GM19099 (cell line): ENCODE data around the gene C14orf132.

Source experiments
- POLR2A ChIP-seq: IDR thresholded peaks from 3 replicates; pipeline ENCODE4 v1.6.1; 2011; ENCODE audit warnings: low read depth; ENCODE audit not compliant: insufficient read length; ENCODE audit errors: extremely low read depth

The C14orf132 gene

DNA sequence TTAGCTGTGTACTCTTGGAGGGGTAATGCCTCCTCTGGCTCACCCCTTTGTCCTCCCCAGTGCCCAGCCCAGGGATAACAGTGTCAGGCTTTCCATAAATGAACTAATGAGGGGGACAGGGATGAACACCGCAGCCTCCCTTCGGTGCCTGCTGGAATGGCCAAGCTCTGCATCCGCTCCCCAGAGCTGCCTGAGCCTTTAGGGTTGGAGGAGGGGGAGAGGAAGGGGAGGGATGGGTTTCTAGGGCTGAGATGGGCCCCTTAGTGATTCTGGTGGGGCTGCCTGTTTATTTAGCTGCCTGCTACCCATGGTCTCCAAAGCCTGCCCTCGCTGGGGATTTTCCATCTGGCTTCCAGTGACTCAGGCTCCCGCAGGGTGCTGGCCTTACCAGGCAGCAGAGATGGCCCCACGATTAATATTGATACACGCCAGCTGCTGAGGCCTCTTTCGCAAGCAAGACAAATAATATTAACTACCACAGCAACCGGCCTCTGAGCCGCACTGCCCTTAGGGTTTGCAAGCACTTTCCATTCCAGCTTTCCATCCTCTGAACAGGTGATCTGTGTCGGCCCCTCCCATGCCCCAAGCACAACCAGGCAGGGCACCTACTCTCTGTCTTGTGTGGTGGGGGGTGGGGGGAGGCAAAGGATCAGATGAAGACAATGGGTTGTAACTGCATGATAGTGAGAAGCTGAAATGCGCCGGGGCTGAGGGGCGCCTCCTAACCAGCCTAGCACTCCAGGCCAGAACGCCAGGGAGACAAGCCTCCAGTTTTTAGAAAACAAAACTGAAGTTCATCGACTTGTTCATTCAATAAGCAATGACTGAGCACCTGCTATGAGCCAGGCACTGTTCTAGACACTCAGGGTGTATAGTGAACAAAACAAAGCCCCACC, 56.7 kb downstream of the C14orf132 start:
- no peak for TF ChIP-seq POLR2A

DNA sequence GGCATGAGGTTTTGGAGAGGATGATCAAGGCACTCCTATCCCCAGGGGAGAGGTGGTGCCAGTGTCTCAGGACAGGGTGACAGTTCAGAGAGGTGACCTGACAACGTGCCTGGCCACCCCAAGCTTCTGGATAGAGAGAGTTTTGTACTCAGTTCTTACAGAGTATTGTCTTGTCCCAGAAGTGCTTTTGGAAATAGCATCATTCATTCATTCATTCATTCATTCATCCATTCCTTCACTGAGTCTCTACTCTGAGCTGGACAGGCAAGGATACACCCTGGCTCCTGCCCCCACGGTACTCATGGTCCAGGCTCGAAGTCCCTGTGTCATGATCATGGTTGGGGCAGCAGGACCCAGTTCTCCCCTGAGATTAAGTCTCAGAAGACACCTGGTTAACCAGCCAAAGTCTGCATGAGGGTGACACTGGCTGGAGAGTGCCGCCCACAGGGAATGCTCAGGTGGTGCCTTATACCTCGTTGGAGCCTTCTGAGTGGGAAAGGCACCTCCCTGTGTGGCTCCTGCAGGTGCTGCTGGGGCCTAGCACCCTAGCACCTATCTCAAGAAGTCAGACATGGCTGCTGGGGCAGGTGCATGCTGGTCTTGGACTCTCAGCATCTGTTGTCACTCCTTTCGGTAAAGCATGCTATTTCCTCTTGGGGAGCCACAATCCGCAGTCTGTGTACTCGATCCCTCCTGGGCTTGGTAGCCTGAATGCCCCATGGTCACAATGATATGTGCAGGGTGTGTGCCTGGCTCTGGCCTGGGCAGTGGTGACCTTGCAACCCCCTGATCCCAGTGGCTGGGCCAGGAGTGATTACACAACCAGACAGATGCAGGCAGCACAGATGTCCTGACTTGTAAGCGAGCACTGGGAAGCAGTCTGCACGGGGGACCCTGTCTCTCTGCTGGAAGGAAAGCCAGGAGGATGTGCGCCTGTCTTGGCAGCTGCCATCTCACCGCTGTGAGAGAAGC, 57.8 kb downstream of the C14orf132 start:
- TF ChIP-seq POLR2A: no peak

DNA sequence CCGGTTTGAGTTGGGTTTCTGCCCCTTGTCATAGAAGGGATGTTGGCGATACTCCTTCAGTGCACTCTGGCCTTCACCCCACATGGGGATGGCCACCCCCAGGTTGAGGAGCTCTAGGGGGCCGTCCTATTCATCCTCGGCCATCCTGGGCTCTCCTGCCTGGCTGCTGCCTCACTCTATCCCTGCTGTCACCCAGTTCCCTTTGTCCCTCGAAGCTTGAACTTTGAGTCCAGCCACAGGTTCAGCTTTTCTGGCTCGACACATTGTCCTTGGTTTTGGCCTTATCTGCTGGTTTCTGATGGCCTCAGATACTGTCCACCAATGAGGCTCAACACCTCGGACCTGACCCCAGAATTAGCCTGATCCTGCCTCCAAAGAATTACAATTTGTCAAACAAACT, 58.6 kb downstream of the C14orf132 start:
- no peak for TF ChIP-seq POLR2A

DNA sequence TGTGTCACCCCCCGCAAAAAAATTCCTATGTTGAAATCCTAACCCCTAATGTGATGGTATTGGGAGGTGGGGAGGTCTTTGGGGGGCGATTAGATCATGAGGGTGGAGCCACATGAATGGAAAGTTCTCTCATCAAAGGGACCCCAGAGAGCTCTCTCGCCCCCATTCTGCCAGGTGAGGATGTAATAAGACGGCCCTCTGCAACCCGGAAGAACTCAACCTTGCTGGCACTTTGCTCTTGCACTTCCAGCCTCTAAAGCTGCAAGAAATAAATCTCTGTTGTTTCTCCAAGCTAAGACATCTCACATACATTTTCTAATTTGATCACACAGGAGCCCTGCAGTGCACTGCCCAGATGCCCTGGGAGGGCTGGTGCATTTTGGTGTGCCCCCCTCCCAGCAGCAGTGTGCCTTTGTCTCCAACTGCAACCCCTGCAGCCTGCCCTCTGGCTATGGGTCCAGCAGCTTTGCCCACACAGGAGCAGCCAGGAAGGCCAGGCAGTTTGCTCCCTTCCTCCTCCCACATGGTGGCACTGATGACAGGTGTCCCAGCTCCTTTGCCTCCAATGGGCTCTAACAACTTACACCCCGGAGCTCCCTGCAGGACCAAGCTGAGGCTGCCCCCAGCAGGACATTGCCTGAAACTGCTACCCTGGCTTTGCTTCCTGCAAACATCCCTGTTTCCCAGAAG, 59.3 kb downstream of the C14orf132 start:
- TF ChIP-seq POLR2A: no peak

DNA sequence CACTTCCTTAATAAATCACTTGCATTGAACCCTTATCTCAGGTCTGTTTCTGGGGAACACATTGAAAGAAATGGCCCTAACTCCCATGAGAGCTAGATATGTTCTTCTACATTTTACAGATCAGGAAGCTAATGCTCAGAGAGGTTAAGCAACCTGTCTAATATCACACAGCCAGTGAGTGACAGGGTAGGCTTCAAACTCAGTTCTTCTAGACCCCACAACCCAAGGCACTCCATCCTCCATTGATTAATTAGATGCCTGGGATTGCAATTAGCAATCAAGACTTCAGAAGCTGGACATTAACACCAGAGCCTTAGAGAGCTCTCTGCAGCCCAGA, 59.8 kb downstream of the C14orf132 start:
- no peak for TF ChIP-seq POLR2A

DNA sequence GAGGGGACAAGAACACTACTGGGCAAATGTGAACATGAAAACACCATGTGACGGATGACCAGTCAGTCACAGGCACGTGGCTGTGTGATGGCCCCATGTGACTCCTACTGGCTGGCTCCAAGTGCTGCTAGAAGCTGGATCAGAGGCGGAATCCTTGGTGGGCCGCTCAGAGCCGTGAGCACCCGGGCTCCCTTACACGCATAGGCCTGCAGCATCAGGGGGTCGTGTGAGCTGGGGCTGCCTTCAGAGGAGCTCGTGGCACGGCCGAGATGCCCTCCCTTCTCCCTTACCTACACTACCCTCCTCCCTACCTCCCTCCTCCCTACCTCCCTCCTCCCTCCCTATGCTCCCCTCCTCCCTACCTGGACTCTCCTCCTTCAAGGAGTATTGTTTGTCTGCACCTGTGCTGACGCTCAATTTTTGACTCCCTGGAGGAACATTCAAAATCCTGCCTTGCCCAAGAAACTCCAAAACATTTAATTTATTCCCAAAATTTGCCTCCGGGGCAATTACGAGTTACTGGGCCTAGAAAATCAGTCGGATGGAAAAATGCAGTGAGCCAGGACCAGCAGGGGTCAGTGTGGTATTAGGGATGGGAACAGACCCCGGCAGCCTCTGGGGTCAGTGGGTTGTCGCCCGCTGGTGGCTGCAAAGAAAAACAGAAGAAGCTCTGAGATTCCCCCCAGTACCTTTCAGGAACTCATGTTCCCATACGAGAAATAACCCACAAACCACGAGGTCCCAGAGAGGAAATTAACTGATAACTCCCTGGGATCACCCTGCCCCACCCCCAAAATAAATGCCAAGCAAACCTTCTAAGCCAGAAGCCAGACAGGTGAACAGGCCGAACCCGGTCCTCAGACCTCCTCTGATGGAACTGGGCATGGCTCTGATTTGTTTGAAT, 61.3 kb downstream of the C14orf132 start:
- TF ChIP-seq POLR2A: no peak

DNA sequence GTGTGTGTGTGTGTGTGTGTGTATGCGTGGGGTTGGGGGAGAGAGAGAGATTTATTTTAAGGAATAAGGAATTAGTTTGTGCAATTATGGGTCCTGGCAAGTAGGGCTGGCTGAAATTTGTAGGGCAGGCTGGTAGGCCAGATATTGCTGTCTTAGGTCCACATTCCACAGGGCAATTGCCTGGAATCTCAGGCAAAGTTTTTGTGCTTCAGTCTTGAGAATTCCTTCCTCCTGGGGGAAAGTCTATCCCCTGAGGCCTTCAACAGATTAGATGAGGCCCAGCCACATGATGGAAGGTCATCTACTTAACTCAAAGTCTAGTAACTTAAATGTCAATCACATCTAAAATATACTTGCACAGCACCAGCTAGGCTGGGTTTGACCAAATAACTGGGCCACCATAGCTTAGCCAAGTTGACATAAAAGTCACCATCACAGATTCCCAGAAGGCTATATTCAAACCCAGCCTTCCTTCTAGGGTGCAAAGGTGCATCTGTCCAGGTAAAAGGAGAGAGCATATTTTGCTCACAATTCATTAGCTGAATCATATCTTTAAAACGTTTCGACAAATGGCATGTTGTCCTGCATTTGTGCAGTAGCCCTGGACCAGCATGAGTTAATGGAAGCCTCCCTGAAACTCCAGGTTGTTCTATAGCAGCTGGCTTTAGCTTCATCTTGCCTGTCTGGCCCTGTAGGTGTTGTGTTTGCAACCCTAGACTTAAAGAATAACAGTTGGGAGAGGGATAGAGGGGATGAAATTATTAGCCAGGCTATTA, 63.1 kb downstream of the C14orf132 start:
- TF ChIP-seq POLR2A: no peak

DNA sequence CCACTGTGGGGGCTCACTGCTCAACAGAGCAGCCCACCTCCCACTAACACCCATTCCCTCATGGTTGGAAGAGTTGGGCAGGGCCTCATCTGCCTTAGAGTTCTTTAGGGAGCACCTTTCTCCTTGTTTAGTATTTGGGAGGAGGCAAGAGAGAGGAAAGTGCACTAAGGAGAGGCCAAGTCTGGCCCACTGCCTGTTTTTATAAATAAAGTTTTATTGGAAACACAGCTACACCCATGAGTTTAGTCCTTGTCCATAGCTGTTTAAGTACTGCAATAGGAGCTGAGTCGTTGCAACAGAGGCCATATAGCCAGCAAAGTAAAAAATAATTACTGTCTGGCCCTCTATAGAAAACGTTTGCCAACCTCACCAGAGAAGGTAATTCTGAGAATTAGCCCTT, 63.9 kb downstream of the C14orf132 start:
- TF ChIP-seq POLR2A: no peak

DNA sequence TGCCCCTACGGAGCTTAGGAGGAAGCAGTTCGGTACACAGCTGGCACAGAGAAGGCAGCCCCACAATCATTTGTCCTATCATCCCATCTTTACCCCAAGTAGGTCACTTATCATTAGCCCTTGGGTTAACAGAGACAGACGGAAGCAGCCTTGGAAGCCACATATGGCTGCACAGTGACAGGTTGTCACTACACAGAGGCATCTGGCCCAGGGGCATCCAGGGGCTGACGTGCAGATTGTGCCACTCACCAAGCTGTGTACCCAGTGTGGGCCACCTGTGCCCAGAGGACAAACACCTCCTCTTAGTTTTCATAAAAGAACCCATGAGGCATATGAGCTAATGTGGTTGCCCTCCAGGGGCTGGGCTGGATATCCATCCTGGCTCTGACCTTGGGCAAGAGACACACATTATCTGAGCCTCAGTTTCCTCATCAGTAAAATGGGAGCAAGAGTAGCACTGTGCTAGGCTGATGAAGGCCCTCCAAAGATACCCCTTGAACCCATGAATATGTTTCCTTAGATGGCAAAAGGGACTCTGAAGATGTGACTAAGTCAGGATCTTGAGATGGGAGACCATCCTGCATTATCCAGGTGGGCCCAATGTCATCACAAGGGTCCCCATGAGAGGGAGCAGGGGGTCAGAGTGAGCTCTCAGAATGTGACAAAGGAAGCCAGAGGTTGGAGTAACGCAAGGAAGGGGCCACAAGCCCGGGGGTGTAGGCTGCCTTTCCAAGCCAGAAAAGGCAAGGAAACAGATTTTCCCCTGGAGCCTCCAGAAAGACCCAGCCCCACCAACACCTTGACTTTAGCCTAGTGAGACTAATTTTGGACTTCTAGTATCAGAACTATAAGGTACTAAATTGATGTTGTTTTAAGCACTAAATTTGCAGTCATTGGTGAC, 64.6 kb downstream of the C14orf132 start:
- no peak for TF ChIP-seq POLR2A

DNA sequence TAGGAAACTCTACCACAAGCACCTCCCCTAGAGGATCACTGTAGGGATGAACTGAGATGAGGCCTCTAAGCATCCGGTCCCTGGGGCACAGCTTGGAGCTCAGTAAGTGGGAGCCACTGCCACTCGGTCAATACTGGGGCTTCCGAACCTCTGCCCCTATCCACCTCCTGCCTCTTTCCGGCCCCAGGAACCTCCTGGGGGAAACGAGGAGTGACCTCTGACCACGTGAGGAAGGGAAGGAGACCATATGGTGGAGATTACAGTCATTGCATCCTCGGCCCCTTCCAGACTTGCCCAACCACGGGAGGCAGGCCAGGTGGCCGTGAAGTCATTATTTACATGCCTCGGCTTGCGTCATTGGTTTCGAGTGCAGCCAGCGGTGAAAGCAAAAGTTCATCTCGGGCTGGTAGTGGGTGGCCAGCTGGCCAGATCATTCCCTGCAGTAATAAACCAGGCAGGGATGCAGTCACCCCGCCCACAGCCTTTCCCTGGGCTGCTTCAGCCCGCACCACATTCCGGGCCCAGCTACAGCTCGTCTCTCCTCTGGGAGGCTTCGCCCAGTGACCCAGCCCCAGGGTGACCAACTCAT, 65.4 kb downstream of the C14orf132 start:
- no peak for TF ChIP-seq POLR2A

DNA sequence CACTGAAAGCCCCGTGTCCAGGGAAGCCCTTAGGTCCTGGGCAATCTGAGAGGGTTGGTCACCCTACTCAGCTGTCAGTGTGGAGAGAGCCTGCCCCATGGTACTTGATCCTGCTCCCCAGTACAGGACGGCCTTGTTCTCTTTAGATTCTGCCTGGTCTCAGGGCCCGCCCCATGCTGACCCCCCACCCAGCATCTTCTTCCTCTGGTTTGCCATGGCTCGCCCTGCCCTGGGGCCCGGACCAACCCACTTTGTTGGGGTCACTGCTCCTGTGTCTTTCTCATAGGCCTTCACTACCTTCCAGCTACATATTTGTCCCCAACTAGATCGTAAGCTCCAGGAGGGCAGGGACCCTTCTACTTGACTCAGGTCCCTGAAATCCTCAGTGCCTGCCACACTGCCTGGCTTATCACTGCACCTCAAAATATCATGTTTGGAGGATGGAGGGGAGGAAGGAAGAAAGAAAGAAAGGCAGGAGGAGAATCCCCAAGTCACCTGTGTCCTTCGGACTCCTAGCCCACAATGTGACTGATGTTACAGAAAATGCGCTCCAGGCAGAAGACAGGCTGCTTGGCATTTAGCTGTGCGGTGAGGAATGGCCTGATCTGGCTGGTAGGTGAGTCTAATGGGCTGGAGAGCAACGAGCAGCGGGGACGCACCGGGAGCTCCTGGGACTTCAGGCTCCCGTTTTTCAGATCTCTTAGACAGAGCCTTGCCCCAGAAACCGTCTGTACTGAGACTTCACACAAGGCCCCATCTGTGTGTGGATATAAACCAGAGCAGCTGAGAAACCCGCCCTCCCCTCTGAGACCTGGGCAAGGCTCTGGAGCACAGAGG, 66.1 kb downstream of the C14orf132 start:
- no peak for TF ChIP-seq POLR2A
